OCI-LY7 (cell line): ENCODE data around the gene CPNE7. TPM values are rescaled to one million over a fixed set of nuclear protein-coding genes. Genes with fewer than 3 reads are reported as not detected.

Experiments used
- BruUV-seq: library from RNA; stranded (reverse); fragments of 400-500 nt; replicated peaks from 2 replicates; lab custom pipeline; 2021; lab: Mats Ljungman, UMichigan
- CTCF ChIA-PET: fragments of 300-600 bp; sonication (Branson Sonifier 250); formaldehyde crosslinking; loops from one replicate; lab custom pipeline; 2022; ENCODE audit warnings: antibody characterized with exemption; ENCODE audit not compliant: unreplicated experiment; lab: Charles Lee
- POLR2A ChIA-PET: fragments of 300-600 bp; sonication (Branson Sonifier 250); formaldehyde crosslinking; loops from one replicate; lab custom pipeline; 2022; ENCODE audit warnings: antibody characterized with exemption; lab: Charles Lee
- DNase-seq: peaks from one replicate; pipeline ENCODE4 v3.0.0-alpha.2; 2015; ENCODE audit warnings: low spot score
- H2AFZ ChIP-seq: fragments of 200-600 bp; sonication (generic), shearing (Covaris generic); 2 replicates; pipeline ENCODE4 v1.6.1; 2014; ENCODE audit warnings: mild to moderate bottlenecking, antibody characterized with exemption, low read length, moderate library complexity
- H3K27ac ChIP-seq: fragments of 200-600 bp; sonication (generic); 2 replicates; pipeline ENCODE4 v1.5.1; 2014; ENCODE audit warnings: mixed run types, low read depth, mild to moderate bottlenecking, moderate library complexity, low read length, inconsistent platforms; ENCODE audit not compliant: poor library complexity, severe bottlenecking
- H3K36me3 ChIP-seq: fragments of 200-600 bp; sonication (generic); 2 replicates; pipeline ENCODE4 v1.6.1; 2014; ENCODE audit warnings: mild to moderate bottlenecking, antibody characterized with exemption, low read length, moderate library complexity, mixed read lengths; ENCODE audit not compliant: insufficient read depth
- H3K4me1 ChIP-seq: fragments of 200-600 bp; sonication (generic); 2 replicates; pipeline ENCODE4 v1.5.1; 2014; ENCODE audit warnings: mild to moderate bottlenecking, low read length; ENCODE audit not compliant: insufficient read depth, poor library complexity, severe bottlenecking
- H3K4me2 ChIP-seq: fragments of 200-600 bp; sonication (generic); 2 replicates; pipeline ENCODE4 v1.6.1; 2014; ENCODE audit warnings: mild to moderate bottlenecking, low read length
- H3K4me3 ChIP-seq: fragments of 200-600 bp; sonication (generic); 2 replicates; pipeline ENCODE4 v1.5.1; 2014; ENCODE audit warnings: mild to moderate bottlenecking, low read depth, low read length; ENCODE audit not compliant: poor library complexity, severe bottlenecking
- H3K79me2 ChIP-seq: fragments of 200-600 bp; sonication (generic); 2 replicates; pipeline ENCODE4 v1.6.1; 2016; ENCODE audit warnings: low read depth, mild to moderate bottlenecking, low read length, moderate library complexity, mixed read lengths; ENCODE audit not compliant: insufficient read depth
- H3K9me2 ChIP-seq: fragments of 200-600 bp; sonication (generic); 2 replicates; pipeline ENCODE4 v1.6.1; 2016; ENCODE audit warnings: mild to moderate bottlenecking, low read length, mixed read lengths; ENCODE audit not compliant: insufficient read depth
- H3K9me3 ChIP-seq: fragments of 200-600 bp; sonication (generic); 2 replicates; pipeline ENCODE4 v1.6.1; 2014; ENCODE audit warnings: mild to moderate bottlenecking, mixed run types, low read length, mixed read lengths
- H4K20me1 ChIP-seq: fragments of 200-600 bp; sonication (generic); 2 replicates; pipeline ENCODE4 v1.6.1; 2014; ENCODE audit warnings: mild to moderate bottlenecking, antibody characterized with exemption, low read length, moderate library complexity, mixed read lengths; ENCODE audit not compliant: insufficient read depth
- EZH2phosphoT487 ChIP-seq: fragments of 200-600 bp; sonication (generic); IDR thresholded peaks from 2 replicates; pipeline ENCODE4 v1.6.1; 2018; ENCODE audit warnings: low read depth, borderline replicate concordance, mild to moderate bottlenecking, mixed run types, antibody characterized with exemption, low read length, moderate library complexity, mixed read lengths
- intact Hi-C: fragments of 100-400 bp; cut with micrococcal nuclease; formaldehyde crosslinking; loops from one replicate; pipeline ENCODE4 v1.10.0; 2022; ENCODE audit not compliant: unreplicated experiment
- total RNA-seq, 2 experiments: library from RNA; depleted of rRNA in 1 of 2; stranded (reverse); fragments of >200 nt in 1 of 2; shearing (Covaris generic) in 1 of 2; gene quantifications; 2 replicates each; pipeline ENCODE4 v1.2.3, GENCODE V29; 2014 to 2022
- TF ChIP-seq, protein P1 (sequence below): fragments of 200-600 bp; sonication (generic); conservative IDR thresholded peaks from 2 replicates; pipeline ENCODE4 v1.5.1; 2014; ENCODE audit warnings: mild to moderate bottlenecking, antibody characterized with exemption, low read length, moderate library complexity, mixed read lengths

CPNE7 gene
- total RNA-seq, 2 experiments from 2014 or later = not detected

- no TSS peak for BruUV-seq
- ChIA-PET CTCF (no interaction called here), POLR2A (no interaction called here)
- Histone ChIP-seq H3K4me3 (no peak overlapping the region), H3K4me1 (no peaks in the 10 kb centered on the region), H4K20me1 (no peaks in the 10 kb centered on the region), H3K9me3 (no peaks in the 10 kb centered on the region), H3K36me3 (no peaks in the 10 kb centered on the region), H2AFZ (no peak overlapping the region), H3K9me2 (no peaks in the 10 kb centered on the region), H3K27ac (no peak overlapping the region), H3K4me2 (no peak overlapping the region), H3K79me2 (no peaks in the 10 kb centered on the region)
- no peak for DNase-seq
- TF ChIP-seq, protein P1, sequence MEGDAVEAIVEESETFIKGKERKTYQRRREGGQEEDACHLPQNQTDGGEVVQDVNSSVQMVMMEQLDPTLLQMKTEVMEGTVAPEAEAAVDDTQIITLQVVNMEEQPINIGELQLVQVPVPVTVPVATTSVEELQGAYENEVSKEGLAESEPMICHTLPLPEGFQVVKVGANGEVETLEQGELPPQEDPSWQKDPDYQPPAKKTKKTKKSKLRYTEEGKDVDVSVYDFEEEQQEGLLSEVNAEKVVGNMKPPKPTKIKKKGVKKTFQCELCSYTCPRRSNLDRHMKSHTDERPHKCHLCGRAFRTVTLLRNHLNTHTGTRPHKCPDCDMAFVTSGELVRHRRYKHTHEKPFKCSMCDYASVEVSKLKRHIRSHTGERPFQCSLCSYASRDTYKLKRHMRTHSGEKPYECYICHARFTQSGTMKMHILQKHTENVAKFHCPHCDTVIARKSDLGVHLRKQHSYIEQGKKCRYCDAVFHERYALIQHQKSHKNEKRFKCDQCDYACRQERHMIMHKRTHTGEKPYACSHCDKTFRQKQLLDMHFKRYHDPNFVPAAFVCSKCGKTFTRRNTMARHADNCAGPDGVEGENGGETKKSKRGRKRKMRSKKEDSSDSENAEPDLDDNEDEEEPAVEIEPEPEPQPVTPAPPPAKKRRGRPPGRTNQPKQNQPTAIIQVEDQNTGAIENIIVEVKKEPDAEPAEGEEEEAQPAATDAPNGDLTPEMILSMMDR = no peak
- TF ChIP-seq EZH2phosphoT487 = no peak
- intact Hi-C loops = no loop called here
Observed at GRCh38 chr16:89637379-89637778, 61.8 kb downstream of the CPNE7 start.

DNA sequence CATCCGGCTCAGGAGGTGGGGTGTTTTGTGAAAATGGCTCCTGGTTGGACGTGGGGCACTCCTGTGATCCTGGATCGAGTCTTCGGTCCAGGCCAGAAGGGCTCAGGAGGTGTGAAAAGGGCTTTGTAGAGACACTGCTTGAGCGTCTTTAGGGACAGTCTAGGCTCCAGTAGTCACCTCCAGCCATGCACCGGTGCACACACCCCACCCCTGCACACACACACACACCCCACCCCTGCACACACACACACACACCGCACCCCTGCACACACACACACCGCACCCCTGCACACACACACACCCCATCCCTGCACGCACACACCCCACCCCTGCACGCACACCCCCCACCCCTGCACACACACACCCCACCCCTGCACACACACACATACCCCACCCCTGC lies 62.9 kb downstream of the CPNE7 start:
- intact Hi-C loops = no loop called here
- Histone ChIP-seq H3K36me3 (no peaks in the 10 kb centered on the region), H3K9me2 (no peaks in the 10 kb centered on the region), H3K9me3 (no peaks in the 10 kb centered on the region), H3K4me3 (no peak overlapping the region), H3K79me2 (no peaks in the 10 kb centered on the region), H2AFZ (no peak overlapping the region), H3K4me1 (no peaks in the 10 kb centered on the region), H4K20me1 (no peaks in the 10 kb centered on the region), H3K4me2 (no peak overlapping the region), H3K27ac (no peak overlapping the region)
- POLR2A ChIA-PET = no interaction called here
- no peak for TF ChIP-seq EZH2phosphoT487
- TF ChIP-seq, protein P1 = no peak
- CTCF ChIA-PET = no interaction called here
- DNase-seq = no peak
- BruUV-seq = no TSS peak

DNA sequence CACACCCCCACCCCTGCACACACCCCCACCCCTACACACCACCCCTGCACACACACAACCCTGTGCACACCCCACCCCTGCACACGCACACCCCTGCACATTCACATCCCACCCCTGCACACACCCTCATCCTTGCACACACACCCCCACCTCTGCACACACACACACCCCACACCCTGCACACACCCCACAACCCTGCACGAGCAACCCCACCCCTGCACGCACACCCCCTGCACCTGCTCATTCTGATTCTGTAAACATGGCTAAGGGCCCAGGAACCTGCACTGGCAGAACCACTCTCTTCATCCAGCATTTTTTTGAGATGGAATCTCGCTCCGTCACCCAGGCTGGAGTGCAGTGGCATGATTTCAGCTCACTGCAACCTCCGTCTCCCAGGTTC lies 63.8 kb downstream of the CPNE7 start:
- H3K4me1 ChIP-seq = no peaks in the 10 kb centered on the region

More for the DNA sequence above, 63.8 kb downstream of the CPNE7 start:
- Histone ChIP-seq H3K79me2 (no peaks in the 10 kb centered on the region), H3K9me2 (no peaks in the 10 kb centered on the region), H3K4me3 (no peak overlapping the region), H4K20me1 (no peaks in the 10 kb centered on the region), H2AFZ (no peak overlapping the region), H3K9me3 (no peaks in the 10 kb centered on the region), H3K27ac (no peak overlapping the region), H3K4me2 (no peak overlapping the region), H3K36me3 (no peaks in the 10 kb centered on the region)
- ChIA-PET CTCF (no interaction called here), POLR2A (no interaction called here)
- no peak for TF ChIP-seq EZH2phosphoT487
- TF ChIP-seq, protein P1 = no peak
- no peak for DNase-seq
- intact Hi-C loops = no loop called here
- no TSS peak for BruUV-seq
